NCI-H526 (cell line): ENCODE measurements around the gene CSRNP3.
"Not testable (repeated sequence)": the region's sequence is repeated elsewhere in the genome, so short reads cannot be mapped to it uniquely, and the experiment has no call there.

Experiments
- DNase-seq, 2 experiments: peaks; one replicate each; lab custom pipeline; 2025; lab: John Stamatoyannopoulos, UW

CSRNP3 gene

DNA sequence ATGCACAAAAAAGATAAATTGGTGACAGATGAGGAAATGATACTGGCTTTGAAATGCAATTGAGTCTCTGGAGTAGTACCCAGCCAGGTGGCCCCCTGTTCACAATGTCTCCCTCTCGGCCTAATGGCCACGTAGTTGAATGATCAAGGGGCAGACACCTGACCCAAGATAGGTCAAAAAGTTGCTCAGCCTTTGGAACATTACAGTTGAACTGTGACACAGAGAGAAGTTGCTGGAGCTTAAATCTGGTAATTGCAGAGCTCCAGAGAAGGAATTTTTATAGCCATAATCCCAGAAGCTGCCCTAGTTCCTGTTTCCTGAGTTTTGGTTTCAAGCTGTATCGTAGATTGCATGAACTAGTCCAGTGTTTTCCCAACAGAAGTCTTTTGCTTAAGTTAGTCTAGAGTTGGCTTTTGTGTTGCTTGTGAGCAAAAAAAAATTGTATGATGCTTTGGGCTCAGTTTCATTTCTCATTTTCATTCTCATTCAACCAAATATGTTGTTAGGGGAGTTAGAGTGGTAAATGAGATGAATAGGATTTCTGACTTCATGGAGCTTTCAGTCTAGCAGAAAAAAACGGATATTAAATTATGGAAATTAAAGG lies 117.9 kb downstream of the CSRNP3 start:
- DNase-seq: no peak

DNA sequence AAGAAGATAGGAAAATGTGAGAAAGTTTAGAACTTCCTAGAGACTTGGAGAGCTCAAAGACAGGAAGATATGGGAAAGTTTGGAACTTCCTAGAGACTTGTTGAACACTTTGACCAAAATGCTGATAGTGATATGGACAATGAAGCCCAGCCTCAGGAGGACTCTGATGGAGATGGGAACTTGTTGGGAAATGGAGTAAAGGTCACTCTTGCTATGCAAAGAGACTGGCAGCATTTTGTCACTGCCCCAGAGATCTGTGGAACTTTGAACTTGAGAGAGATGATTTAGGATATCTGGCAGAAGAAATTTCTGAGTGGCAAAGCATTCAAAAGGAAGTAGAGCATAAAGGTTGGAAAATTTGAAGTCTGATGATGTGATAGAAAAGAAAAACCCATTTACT lies 121.5 kb downstream of the CSRNP3 start:
- DNase-seq: not testable (repeated sequence)

DNA sequence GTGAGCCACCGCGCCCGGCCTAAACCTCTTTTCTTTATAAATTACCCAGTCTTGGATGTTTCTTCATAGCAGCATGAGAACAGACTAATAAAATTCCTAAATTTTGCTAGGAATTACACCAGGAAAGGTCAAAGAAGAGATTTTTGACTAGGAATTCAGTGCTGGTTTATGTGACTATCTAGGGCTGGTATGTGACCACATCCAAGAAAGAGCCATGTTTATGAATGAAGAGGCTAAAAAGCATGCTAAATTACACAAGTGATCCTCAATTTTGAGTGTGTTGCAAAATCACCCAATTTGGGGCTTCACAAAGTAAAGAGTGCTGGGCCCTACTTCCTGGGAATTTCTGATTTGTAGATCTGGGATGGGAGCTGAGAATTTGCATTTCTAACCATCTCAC lies 123.6 kb downstream of the CSRNP3 start:
- DNase-seq: no peak

GRCh38 chr2:165594231-165594934 lies 124.9 kb downstream of the CSRNP3 start:
- no peak for DNase-seq

- no peak for DNase-seq
These were observed 125.4 kb downstream of the CSRNP3 start for GRCh38 chr2:165594935-165595255.

- DNase-seq: no peak
These were observed 127.3 kb downstream of the CSRNP3 start for GRCh38 chr2:165596788-165597187.

GRCh38 chr2:165601065-165601830 lies 131.8 kb downstream of the CSRNP3 start:
- DNase-seq: no peak

DNA sequence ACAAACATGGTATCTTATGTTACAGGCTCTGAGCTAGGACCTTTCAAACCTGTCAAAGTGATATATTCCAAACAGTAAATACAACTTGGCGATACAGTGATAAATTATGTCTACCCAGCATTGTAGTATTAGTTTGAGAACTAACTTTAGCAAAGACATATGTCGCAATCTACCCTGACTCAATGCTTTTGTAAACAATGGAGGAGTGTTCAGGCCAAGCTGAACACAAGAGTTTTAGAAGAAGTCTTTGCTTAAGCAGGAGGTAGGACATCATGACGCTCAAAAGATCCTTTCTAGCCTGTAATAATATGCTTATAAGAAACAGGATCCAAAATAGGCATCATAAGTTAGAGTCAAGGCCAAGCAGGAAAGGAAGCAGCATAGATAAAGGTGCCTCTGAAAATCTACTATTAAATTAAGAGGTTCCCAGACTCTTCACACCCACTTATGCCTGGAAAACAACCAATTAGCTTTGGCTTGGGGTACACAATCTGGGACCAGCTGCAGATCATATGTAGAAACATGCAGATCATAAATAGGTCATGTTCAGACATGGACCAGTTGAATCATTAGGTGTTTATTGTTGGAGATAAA lies 132.5 kb downstream of the CSRNP3 start:
- no peak for DNase-seq

- DNase-seq: peak in 1 of 2 experiments; percentile 12
These were observed 140.2 kb downstream of the CSRNP3 start for GRCh38 chr2:165609672-165610071.

DNA sequence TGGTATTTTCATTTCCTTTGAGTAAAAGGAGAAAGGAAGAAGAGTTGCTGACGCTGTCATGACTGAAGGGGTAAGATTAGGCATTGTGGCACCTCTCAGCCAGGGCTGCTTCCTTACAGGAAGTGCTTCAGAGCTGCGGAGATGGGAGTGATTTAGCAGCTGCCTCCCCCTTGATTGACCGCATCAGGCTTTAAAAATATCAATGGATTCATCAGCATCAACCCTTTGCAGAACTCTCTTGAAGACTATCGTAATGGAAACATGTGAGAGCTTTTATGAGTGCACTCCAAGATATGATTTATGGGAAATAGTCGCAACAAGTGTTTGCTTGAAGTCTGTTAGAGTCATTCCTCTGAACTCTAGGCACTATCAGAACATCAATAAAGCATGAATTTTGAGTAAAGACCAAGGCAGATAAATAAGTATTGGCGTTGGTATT lies 141.1 kb downstream of the CSRNP3 start:
- no peak for DNase-seq

GRCh38 chr2:165617741-165618481 lies 148.4 kb downstream of the CSRNP3 start:
- DNase-seq: no peak

GRCh38 chr2:165618806-165619205 lies 149.3 kb downstream of the CSRNP3 start:
- DNase-seq: no peak

DNA sequence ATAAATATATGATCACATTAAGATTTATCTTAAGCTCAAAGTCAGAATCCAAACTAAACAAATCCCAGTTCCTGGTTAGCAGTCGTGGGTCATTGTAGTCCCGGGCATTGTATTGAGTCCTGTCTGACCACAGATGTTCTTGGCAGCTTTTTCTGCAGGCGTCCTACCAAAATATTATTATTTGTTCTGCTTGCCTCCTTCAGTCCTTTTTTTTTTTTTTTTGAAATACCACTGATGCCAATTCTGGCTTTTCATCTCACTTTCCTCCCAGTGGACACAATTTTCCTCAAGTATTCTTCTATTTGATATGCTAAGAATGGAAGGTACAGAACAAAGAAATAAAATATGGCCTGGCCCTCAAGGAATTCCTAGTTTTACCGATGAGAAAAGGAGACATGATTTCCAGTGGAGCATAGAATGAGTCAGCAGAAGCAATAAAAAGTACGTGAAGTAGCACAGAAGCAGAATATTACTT lies 151.6 kb downstream of the CSRNP3 start:
- no peak for DNase-seq

DNA sequence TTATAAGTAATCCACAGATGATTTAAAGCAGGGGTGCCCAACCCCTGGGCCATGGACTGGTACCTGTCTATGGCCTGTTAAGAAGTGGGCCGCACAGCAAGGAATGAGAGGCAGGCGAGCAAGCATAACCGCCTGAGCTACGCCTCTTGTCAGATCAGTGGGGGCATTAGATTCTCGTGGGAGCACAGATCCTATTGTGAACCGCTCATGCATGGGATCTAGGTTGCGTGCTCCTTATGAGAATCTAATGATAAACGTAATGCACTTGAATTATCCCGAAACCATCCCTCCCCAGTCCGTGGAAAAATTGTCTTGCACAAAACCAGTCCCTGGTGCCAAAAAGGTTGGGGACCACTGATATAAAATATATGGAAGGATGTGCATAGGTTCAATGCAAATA lies 153.7 kb downstream of the CSRNP3 start:
- no peak for DNase-seq

DNA sequence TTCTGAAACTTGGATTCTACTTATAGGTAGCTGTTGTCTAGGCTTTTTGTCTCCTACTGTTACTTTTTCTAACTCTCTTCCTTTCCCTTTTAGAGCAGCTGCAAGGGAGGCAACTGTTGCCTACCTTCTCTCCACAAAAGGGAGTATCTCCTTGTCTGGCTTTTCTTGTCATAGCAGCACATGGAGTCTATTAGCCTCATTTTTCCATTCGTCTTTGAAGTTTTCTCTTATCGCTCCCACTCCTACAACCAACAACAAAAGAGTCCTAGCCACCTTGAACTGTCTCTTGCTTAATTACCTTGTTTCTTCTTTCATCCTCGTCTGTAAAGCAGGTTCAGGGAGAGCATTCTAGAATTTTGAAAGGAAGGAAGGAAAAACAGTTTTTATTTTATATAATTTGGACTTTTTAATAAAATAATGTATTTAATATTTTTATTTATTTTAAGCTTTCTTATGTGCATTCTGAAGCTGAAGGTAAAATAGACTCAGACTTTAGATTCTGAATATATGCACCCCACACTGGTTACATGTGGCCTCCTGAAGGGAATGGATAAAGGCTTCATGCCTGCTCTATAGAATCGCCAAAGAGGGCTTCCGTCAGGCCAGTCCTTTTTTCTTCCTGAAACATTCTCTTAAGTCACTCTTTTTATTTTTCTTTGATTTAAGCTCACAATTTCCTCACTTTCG lies 154.4 kb downstream of the CSRNP3 start:
- no peak for DNase-seq

GRCh38 chr2:165624470-165624800 lies 154.9 kb downstream of the CSRNP3 start:
- no peak for DNase-seq

DNA sequence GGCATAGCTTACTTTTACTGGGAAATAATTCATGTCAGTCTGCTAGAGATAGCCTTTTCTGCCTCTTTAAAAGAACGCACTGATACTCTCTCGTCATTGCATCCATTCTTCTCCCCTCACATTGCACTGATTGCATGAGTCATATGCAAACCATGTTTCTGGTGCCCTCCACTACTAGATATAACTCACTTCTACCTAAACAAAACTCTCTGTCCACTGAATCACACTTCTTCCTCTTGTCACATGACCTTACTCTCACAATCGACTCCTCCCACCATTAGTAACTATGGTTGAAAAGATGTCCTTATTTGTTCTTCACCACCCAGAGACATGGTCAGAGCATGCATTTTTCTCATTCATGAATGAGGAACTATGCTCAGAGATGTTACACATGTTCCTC lies 158.0 kb downstream of the CSRNP3 start:
- DNase-seq: no peak

- no peak for DNase-seq
These were observed 160.3 kb downstream of the CSRNP3 start for GRCh38 chr2:165629776-165630175.

DNA sequence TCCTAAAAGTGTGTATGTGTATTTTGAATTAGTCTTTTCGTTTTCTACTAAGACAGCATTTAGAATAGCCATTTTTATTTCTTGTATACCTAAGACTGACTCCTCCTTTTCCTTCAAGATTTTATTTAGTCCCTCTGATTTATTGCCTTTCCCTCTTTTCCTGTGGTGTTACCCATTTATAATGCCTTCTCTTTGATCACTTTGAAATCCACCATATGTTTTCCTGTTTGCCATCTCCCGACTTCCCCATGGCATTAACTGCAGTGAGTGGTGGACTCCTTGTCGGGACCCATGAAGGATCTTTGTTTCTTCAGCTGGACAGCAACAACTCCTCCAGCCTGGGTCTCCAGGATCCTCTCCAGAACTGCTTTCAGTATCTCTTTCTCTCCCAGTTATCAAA lies 160.7 kb downstream of the CSRNP3 start:
- DNase-seq: no peak

GRCh38 chr2:165631089-165631488 lies 161.6 kb downstream of the CSRNP3 start:
- DNase-seq: no peak

- DNase-seq: no peak
These were observed 163.1 kb downstream of the CSRNP3 start for GRCh38 chr2:165632594-165632993.

- no peak for DNase-seq
These were observed 163.9 kb downstream of the CSRNP3 start for GRCh38 chr2:165633431-165633830.
